ENCODE measurements around the gene GNG12. TPM values are rescaled to one million over a fixed set of nuclear protein-coding genes. Genes with fewer than 3 reads are reported as not detected.

The GNG12 gene
- total RNA-seq (145 and 152 TPM in 2 replicates), polyA plus RNA-seq (90.3 and 107 TPM in 2 replicates), polyA minus RNA-seq (167 and 171 TPM in 2 replicates), Bru-seq, nascent RNA (percentile 96 among the genes with signal in this experiment), BruChase-seq, experiment 1, labeled RNA remaining after a 6-hour chase (percentile 95 among the genes with signal in this experiment), BruChase-seq, experiment 2, labeled RNA remaining after a 2-hour chase (percentile 87 among the genes with signal in this experiment)
- polyA plus RNA-seq (2011; cell fraction: cytosol; rRNA removed), result 109 and 110 TPM in 2 replicates
- polyA plus RNA-seq (2011; cell fraction: nucleus; rRNA removed), result 70.6 and 93.2 TPM in 2 replicates
- polyA plus RNA-seq (2012), result 77.5 and 122 TPM in 2 replicates
- 21.4 TPM for polyA minus RNA-seq (2011; cell fraction: cytosol; rRNA and poly(A)+ RNA removed)
- polyA minus RNA-seq (2011; cell fraction: nucleus; rRNA and poly(A)+ RNA removed), result 126 and 167 TPM in 2 replicates
- long read RNA-seq, full-length matches to known transcripts, result 354 of 445 reads
- long read RNA-seq, partial matches to known transcripts, result 17 of 445 reads
- long read RNA-seq, other reads (novel, unspliced or antisense), result 74 of 445 reads

DNA sequence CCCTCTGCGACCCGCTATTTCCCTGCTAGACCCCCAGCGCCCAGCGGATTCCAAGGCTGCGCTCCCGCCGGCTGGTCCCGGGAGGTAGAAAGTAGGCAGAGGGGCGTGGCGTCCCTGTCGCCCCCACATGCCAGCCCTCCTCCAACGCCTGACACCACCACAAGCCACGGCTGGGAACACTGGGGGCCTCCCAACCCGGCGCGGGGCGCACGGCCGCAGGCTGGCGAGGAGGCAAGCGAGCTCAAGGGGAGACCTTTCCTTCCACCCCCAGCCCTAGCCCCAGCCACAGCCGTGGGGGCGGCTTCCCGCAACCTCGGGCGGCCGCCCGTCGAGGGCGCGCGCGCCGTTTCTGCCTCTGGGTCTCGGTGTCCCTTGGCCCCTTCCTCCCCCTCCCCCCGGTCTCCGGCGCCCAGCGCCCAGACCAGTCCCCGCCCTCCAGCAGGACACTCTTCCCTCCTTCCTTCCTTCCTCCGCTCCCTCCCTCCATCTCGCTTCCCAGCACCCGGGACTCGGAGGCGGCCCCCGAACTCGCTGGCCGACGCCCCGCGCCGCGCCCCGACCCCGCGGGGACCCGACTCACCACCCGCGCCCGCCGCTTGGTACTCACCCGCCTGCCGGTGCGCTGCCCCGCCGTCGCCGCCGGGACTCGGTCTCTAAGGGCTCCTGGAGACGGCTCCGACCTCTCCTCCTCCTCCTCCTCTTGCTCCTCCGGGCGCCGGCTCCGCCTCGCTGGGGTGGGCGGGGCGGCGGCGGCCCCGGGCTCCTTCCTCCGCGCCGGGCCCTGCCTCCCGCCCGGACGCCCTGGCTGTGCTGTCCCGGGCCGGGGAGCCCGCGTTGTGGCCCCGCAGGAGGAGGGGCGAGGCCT lies at the start of gene GNG12:
Gene GNG12, minus strand, starts transcription at position 731 of the 865 bp plus-strand sequence. CDS start 125,781 bp downstream, outside the sequence.
- BruUV-seq (replicated peaks), result no TSS peak
- Histone ChIP-seq H3K9me1 (replicated peaks; ENCODE audit: control insufficient read depth, extremely low read depth, insufficient read depth, low read length) (no peaks in the 10 kb centered on the region), H3K4me1 (ENCODE audit: control insufficient read depth, extremely low read depth, insufficient read depth, low read length) (peaks cover 29% of the 10 kb centered on the region), H3K27ac (ENCODE audit: insufficient read depth, low read depth, low read length) (peak within 1 kb of the TSS; percentile 90), H3K4me2 (ENCODE audit: insufficient read depth, low read length) (peak within 1 kb of the TSS; percentile 98), H3K36me3 (ENCODE audit: control insufficient read depth in 2 of 2, extremely low read depth in 1 of 2, insufficient read depth in 2 of 2, low read length in 2 of 2) (peaks cover 1 to 3% of the 10 kb centered on the region in 2 experiments), H3K9me3 (replicated peaks; ENCODE audit: control insufficient read depth, insufficient read depth, low read length) (no peaks in the 10 kb centered on the region), H4K20me1 (replicated peaks; ENCODE audit: control insufficient read depth, extremely low read depth, insufficient read depth, low read length) (no peaks in the 10 kb centered on the region), H3K4me3 (replicated peaks in 1 of 3; ENCODE audit: insufficient read depth in 1 of 3, low read depth in 1 of 3, low read length in 3 of 3) (peak within 1 kb of the TSS; percentile 55 to 86 (median 55)), H3K27me3 (ENCODE audit: control insufficient read depth in 2 of 2, insufficient read depth in 2 of 2, low read length in 2 of 2) (no peaks in the 10 kb centered on the region), H3K9ac (replicated peaks; ENCODE audit: extremely low read depth, insufficient read depth, low read length) (peak within 1 kb of the TSS; percentile 97), H2AFZ (ENCODE audit: low read depth, low read length) (peak within 1 kb of the TSS; percentile 81), H3K79me2 (ENCODE audit: control insufficient read depth, insufficient read depth, low read length) (peaks cover 40% of the 10 kb centered on the region)
- intact Hi-C loops (cut with micrococcal nuclease) (loop anchor here (1.0 to 5.0 kb wide), 10 partner anchors 7 to 1566 kb away; partner anchors contain the start of gene GADD45A), dilution Hi-C loops (cut with MboI; ENCODE audit: extremely low pct_ligation_motif_present, low sequenced_read_pairs) (no loop called here)
- CTCF ChIA-PET, result interaction anchor here (0.9 to 5.3 kb wide), 5 partner anchors 14 to 297 kb away, joined by 3 to 63 read pairs (median 3); no protein-coding TSS in a partner anchor
- FAIRE-seq, result no peak
- peak; percentile 83 for DNase-seq (ENCODE audit: low read depth, low spot score)
- POLR2A ChIA-PET, result interaction anchor here (1.0 to 1.8 kb wide), 2 partner anchors 41 to 66 kb away, joined by 3 to 8 read pairs; no protein-coding TSS in a partner anchor
- TF ChIP-seq EZH2 (IDR thresholded peaks at IDR 0.05; ENCODE audit: borderline replicate concordance, low read depth, low read length, severe bottlenecking) (no peak), MYC (IDR thresholded peaks at IDR 0.05; ENCODE audit: low read depth, low read length) (peak; percentile 5), JUN (IDR thresholded peaks at IDR 0.05; ENCODE audit: borderline replicate concordance, insufficient read depth, insufficient read length, low read depth) (no peak), FOS (IDR thresholded peaks at IDR 0.05; ENCODE audit: borderline replicate concordance, insufficient read depth, low read length) (no peak), POLR2A (IDR thresholded peaks at IDR 0.05; ENCODE audit: low read depth, low read length) (peak; percentile 85), GATA2 (IDR thresholded peaks at IDR 0.05; ENCODE audit: insufficient read depth, insufficient read length, low read depth, low read length) (no peak), POLR2AphosphoS5 (IDR thresholded peaks at IDR 0.05; ENCODE audit: insufficient read depth, low read depth, low read length) (peak; percentile 88)
- TF ChIP-seq, protein P1, sequence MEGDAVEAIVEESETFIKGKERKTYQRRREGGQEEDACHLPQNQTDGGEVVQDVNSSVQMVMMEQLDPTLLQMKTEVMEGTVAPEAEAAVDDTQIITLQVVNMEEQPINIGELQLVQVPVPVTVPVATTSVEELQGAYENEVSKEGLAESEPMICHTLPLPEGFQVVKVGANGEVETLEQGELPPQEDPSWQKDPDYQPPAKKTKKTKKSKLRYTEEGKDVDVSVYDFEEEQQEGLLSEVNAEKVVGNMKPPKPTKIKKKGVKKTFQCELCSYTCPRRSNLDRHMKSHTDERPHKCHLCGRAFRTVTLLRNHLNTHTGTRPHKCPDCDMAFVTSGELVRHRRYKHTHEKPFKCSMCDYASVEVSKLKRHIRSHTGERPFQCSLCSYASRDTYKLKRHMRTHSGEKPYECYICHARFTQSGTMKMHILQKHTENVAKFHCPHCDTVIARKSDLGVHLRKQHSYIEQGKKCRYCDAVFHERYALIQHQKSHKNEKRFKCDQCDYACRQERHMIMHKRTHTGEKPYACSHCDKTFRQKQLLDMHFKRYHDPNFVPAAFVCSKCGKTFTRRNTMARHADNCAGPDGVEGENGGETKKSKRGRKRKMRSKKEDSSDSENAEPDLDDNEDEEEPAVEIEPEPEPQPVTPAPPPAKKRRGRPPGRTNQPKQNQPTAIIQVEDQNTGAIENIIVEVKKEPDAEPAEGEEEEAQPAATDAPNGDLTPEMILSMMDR (IDR thresholded peaks at IDR 0.05; ENCODE audit: extremely low read depth in 1 of 2, insufficient read depth in 1 of 2, low read depth in 1 of 2, low read length in 2 of 2), result no peak
- TF ChIP-seq, protein P2, sequence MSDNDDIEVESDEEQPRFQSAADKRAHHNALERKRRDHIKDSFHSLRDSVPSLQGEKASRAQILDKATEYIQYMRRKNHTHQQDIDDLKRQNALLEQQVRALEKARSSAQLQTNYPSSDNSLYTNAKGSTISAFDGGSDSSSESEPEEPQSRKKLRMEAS (IDR thresholded peaks at IDR 0.05; ENCODE audit: insufficient read depth, insufficient read length), result peak; percentile 25
